Mammary epithelial cell (primary cell): ENCODE measurements around the gene SLC35B2.

Experiments used
- CTCF ChIP-seq, 2 donors: IDR thresholded peaks in 1 of 2; conservative IDR thresholded peaks in 1 of 2; 2 replicates each; pipeline ENCODE4 v1.5.1; 2011 to 2012; ENCODE audit warnings: inconsistent platforms in 2 of 2, low read length in 2 of 2, mild to moderate bottlenecking in 2 of 2, control low read depth in 1 of 2, low read depth in 1 of 2; ENCODE audit not compliant: insufficient read depth in 1 of 2; ENCODE audit errors: extremely low read depth in 1 of 2
- EZH2 ChIP-seq: IDR thresholded peaks from 2 replicates; pipeline ENCODE4 v1.6.1; 2012; ENCODE audit warnings: low read length, inconsistent platforms, borderline replicate concordance

GRCh38 chr6:44222486-44223318, 34.6 kb downstream of the SLC35B2 start:
- TF ChIP-seq CTCF (conservative IDR thresholded peaks at IDR 0.05 in 1 of 2, IDR thresholded peaks at IDR 0.05 in 1 of 2; ENCODE audit: extremely low read depth in 1 of 2, insufficient read depth in 1 of 2, low read depth in 1 of 2, low read length in 2 of 2): no peak
- TF ChIP-seq EZH2: no peak
